ENCODE data around the gene RBM14.

The RBM14 gene

GRCh38 chr11:66651016-66651415 is 34.6 kb downstream of the RBM14 start:
- FAIRE-seq: no peak
- no peak for DNase-seq (ENCODE audit: insufficient read length, low spot score)
- TF ChIP-seq, protein P1, sequence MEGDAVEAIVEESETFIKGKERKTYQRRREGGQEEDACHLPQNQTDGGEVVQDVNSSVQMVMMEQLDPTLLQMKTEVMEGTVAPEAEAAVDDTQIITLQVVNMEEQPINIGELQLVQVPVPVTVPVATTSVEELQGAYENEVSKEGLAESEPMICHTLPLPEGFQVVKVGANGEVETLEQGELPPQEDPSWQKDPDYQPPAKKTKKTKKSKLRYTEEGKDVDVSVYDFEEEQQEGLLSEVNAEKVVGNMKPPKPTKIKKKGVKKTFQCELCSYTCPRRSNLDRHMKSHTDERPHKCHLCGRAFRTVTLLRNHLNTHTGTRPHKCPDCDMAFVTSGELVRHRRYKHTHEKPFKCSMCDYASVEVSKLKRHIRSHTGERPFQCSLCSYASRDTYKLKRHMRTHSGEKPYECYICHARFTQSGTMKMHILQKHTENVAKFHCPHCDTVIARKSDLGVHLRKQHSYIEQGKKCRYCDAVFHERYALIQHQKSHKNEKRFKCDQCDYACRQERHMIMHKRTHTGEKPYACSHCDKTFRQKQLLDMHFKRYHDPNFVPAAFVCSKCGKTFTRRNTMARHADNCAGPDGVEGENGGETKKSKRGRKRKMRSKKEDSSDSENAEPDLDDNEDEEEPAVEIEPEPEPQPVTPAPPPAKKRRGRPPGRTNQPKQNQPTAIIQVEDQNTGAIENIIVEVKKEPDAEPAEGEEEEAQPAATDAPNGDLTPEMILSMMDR (IDR thresholded peaks at IDR 0.05; ENCODE audit: insufficient read depth, missing control alignments): no peak

DNA sequence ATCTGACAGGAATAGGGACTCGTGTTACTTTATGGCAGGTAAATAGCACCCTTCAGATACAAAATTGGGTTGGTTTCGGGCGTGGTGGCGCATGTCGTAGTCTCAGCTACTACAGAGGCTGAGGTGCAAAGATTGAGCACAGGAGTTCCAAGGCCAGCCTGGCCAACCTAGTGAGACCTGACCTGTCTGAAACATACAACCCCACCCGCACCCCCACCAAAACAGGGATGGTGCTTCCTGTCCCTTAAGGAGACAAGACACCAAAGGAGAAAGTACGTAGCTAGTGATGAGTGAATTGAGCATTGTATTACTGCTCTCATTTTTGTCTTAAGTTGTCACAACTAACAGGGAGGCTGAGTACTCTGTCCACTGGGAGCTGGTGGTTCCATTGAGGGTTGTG is 36.2 kb downstream of the RBM14 start:
- FAIRE-seq (no peak), DNase-seq (ENCODE audit: insufficient read length, low spot score) (no peak)
- TF ChIP-seq, protein P1 (IDR thresholded peaks at IDR 0.05; ENCODE audit: insufficient read depth, missing control alignments): no peak

DNA sequence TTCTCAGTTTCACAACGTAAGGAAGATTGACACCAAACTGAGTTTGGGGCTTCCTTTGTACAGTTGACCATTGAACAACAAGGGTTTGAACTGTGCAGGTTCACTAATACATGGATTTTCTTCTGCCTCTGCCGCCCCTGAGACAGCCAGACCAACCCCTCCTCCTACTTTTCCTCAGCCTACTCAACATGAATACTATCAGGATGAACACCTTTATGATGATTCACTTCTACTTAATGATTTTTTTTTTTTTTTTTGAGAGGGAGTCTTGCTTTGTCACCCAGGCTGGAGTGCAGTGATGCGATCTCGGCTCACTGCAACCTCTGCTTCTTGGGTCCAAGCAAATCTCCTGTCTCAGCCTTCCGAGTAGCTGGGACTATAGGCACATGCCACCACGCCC is 36.7 kb downstream of the RBM14 start:
- TF ChIP-seq, protein P1 (IDR thresholded peaks at IDR 0.05; ENCODE audit: insufficient read depth, missing control alignments): no peak
- no peak for FAIRE-seq
- DNase-seq (ENCODE audit: insufficient read length, low spot score): no peak

- DNase-seq (ENCODE audit: insufficient read length, low spot score): no peak
- no peak for FAIRE-seq
These were observed 43.3 kb downstream of the RBM14 start for GRCh38 chr11:66659763-66660162.

DNA sequence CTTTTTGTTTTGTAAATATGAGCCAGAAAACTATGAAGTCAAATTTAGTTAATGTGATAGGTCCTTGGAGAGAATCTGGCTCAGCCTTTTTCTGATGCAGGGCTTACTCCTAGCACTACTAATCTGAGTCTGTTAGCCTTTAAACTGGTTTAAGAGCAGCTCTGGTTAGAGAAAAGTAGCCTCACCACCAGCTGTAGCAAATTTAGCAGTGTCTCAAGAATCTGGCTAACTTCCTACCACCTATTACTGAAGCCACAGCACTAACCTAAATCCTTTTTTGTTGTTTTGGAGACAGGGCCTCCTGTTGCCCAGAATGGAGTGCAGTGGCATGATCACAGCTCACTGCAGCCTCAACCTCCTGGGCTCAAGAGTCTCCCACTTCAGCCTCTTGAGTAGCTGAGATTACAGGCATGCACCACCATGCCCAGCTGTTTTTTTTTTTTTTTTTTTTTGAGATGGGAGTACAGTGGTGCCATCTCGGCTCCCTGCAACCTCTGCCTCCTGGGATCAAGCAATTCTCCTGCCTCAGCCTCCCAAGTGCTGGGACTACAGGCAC is 47.4 kb downstream of the RBM14 start:
- TF ChIP-seq, protein P1 (IDR thresholded peaks at IDR 0.05; ENCODE audit: insufficient read depth, missing control alignments): no peak
- FAIRE-seq (no peak), DNase-seq (ENCODE audit: insufficient read length, low spot score) (no peak)

More at GRCh38 chr11:66659763-66660162, 43.3 kb downstream of the RBM14 start:
- TF ChIP-seq, protein P1 (IDR thresholded peaks at IDR 0.05; ENCODE audit: insufficient read depth, missing control alignments): no peak

GRCh38 chr11:66665369-66665768 is 48.9 kb downstream of the RBM14 start:
- TF ChIP-seq, protein P1 (IDR thresholded peaks at IDR 0.05; ENCODE audit: insufficient read depth, missing control alignments): no peak
- DNase-seq (ENCODE audit: insufficient read length, low spot score) (no peak), FAIRE-seq (no peak)

DNA sequence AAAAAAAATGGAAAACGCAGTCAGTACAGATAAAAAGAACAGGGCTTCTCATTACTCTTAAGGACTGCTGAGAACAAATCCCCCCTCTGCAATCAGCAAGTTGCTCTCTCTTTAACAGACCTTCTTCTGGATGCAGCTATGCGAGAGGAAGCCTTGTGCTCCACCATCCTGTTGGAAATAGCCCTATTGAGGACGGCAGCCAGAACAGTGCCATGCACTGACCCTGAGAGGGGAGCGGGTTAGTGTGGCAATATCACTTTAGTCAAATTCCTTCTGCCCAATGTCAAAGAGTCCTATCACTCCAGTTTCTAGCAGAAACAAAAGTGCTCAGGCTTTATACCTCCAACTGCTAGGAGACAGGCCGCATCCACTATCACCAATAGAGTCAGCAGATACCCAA is 54.4 kb downstream of the RBM14 start:
- FAIRE-seq: no peak

More for the DNA sequence above, 54.4 kb downstream of the RBM14 start:
- TF ChIP-seq, protein P1 (IDR thresholded peaks at IDR 0.05; ENCODE audit: insufficient read depth, missing control alignments): no peak
- DNase-seq (ENCODE audit: insufficient read length, low spot score): no peak
